A673 (cell line): ENCODE results near the gene PDE10A. TPM values are rescaled to one million over a fixed set of nuclear protein-coding genes. Genes with fewer than 3 reads are reported as not detected.

Source experiments
- BruUV-seq: library from RNA; stranded (reverse); fragments of 400-500 nt; replicated peaks from 2 replicates; lab custom pipeline; 2021; lab: Mats Ljungman, UMichigan
- CTCF ChIA-PET: fragments of 300-600 bp; sonication (Branson Sonifier 250); formaldehyde crosslinking; loops from one replicate; lab custom pipeline; 2022; ENCODE audit warnings: antibody characterized with exemption; lab: Charles Lee
- POLR2A ChIA-PET: fragments of 300-600 bp; sonication (Branson Sonifier 250); formaldehyde crosslinking; loops from one replicate; lab custom pipeline; 2022; ENCODE audit warnings: antibody characterized with exemption; ENCODE audit not compliant: low non-redundant PET; lab: Charles Lee
- DNase-seq: peaks from one replicate; pipeline ENCODE4 v3.0.0-alpha.2; 2015; ENCODE audit warnings: low spot score
- H3K27ac ChIP-seq: fragments of 200-600 bp; sonication (generic); 2 replicates; pipeline ENCODE4 v1.5.1; 2016; ENCODE audit warnings: mixed run types, low read depth, mild to moderate bottlenecking, mixed read lengths, antibody characterized with exemption, low read length; ENCODE audit not compliant: poor library complexity, severe bottlenecking
- H3K27me3 ChIP-seq: fragments of 200-600 bp; sonication (generic); replicated peaks from 2 replicates; pipeline ENCODE4 v1.6.1; 2017; ENCODE audit warnings: mixed run types, low read depth, mild to moderate bottlenecking, mixed read lengths, antibody characterized with exemption, low read length; ENCODE audit not compliant: insufficient read depth, poor library complexity
- H3K36me3 ChIP-seq: fragments of 200-600 bp; sonication (generic); 2 replicates; pipeline ENCODE4 v1.6.1; 2016; ENCODE audit warnings: mixed run types, mild to moderate bottlenecking, mixed read lengths, antibody characterized with exemption, low read length; ENCODE audit not compliant: insufficient read depth, poor library complexity, severe bottlenecking
- H3K4me1 ChIP-seq: fragments of 200-600 bp; sonication (generic); 2 replicates; pipeline ENCODE4 v1.6.1; 2017; ENCODE audit warnings: mixed run types, mild to moderate bottlenecking, mixed read lengths, antibody characterized with exemption, low read length; ENCODE audit not compliant: insufficient read depth, poor library complexity, severe bottlenecking
- H3K4me3 ChIP-seq: fragments of 200-600 bp; sonication (generic); 2 replicates; pipeline ENCODE4 v1.5.1; 2016; ENCODE audit warnings: low read depth, mixed run types, mild to moderate bottlenecking, mixed read lengths, low read length; ENCODE audit not compliant: poor library complexity, severe bottlenecking
- H3K9me3 ChIP-seq: fragments of 200-600 bp; sonication (generic); 2 replicates; pipeline ENCODE4 v1.6.1; 2016; ENCODE audit warnings: mixed run types, low read depth, mild to moderate bottlenecking, mixed read lengths, antibody characterized with exemption, low read length; ENCODE audit not compliant: poor library complexity, severe bottlenecking
- CTCF ChIP-seq: fragments of 300-800, 200-600 bp; sonication (generic); conservative IDR thresholded peaks from 2 replicates; pipeline ENCODE4 v1.5.1; 2017; ENCODE audit warnings: low read depth, mild to moderate bottlenecking, antibody characterized with exemption, low read length, moderate library complexity, mixed read lengths
- EZH2 ChIP-seq: fragments of 200-600 bp; sonication (generic); IDR thresholded peaks from 2 replicates; pipeline ENCODE4 v1.6.1; 2017; ENCODE audit warnings: borderline replicate concordance, low read depth, mild to moderate bottlenecking, mixed read lengths, antibody characterized with exemption, low read length; ENCODE audit not compliant: poor library complexity, severe bottlenecking
- intact Hi-C: fragments of 100-400 bp; cut with micrococcal nuclease; formaldehyde crosslinking; loops from one replicate; pipeline ENCODE4 v1.10.0; 2022; ENCODE audit not compliant: unreplicated experiment
- total RNA-seq: library from RNA; stranded (reverse); gene quantifications from 2 replicates; pipeline ENCODE4 v1.2.3, GENCODE V29; 2021

PDE10A gene
- total RNA-seq, 1 experiment from 2014 or later, result 2.3 TPM

DNA sequence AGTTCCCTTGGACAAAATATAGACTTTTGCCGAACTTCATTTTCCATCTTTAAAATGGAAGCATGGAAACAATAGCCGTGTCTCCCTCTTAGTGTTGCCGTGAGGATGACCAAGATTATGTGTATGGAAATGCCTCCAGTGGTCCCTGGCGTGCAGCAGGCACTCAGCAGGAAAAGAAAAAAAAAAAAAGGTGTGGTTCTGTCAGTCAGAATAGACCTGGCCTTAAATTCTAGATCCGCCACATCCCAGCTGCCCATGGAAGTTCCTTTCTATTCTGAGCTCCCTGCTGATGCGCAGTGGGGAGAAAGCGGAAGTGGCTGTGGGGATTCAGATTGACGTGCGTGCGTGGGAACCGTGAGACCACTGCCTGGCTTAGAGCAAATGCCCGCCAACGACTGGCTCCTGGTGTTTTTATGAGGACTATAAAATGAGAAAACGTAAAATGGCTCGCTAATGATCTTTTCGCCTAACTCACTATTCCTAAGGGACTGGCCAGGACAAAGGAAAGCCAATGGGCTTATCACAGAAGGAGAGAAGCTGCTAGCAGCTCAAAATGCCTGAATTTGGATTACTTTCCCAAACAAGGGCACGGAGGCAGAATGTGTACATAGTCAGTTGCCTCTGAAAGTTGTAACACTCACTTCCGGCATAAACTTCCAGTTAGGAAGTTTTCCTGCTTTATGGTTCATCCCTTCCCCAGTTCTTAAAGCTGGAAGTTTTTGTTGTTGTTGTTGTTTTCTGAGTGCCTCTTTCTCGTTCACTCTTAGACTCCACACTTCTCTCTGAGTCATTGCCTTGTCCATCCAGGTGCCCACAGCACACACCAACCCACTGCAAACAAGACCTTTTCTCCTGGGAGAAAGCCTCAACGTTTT is 11.4 kb upstream of the PDE10A start:
- Histone ChIP-seq H3K9me3 (no peaks in the 10 kb centered on the region), H3K27me3 (peaks cover 37% of the 10 kb centered on the region), H3K36me3 (no peaks in the 10 kb centered on the region), H3K4me3 (no peak overlapping the region), H3K27ac (no peak overlapping the region), H3K4me1 (no peaks in the 10 kb centered on the region)
- ChIA-PET POLR2A (interaction anchor here (0.6 kb wide), 1 partner anchor 691 kb away, joined by 5 read pairs; no protein-coding TSS in a partner anchor), CTCF (no interaction called here)
- intact Hi-C loops, result no loop called here
- DNase-seq, result peak; percentile 59
- TF ChIP-seq EZH2 (no peak), CTCF (no peak)
- BruUV-seq, result no TSS peak

- CTCF ChIA-PET, result no interaction called here
Observed at GRCh38 chr6:165671222-165671768, 8.3 kb upstream of the PDE10A start.

DNA sequence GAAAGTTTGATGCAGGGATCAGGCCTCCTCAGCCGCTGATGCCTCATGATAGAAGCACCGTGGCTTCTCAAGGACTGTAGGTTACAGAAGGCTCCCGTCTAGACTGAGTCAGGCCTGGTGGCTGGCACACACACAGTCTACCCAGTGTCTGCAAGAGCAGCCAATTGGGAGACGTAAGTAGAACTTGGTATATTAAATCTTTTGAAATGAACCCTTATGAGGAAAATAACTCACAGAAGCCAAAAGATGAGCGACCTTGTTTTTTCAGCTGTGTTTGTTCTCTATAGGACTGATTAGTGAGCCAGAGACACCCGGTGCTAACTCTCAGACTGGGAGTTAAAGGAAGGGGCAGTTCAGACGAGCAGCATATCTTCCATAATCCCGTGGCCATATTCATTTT is 5.9 kb upstream of the PDE10A start:
- no peaks in the 10 kb centered on the region for H3K4me1 ChIP-seq
- H3K9me3 ChIP-seq, result no peaks in the 10 kb centered on the region
- no peak for DNase-seq
- no TSS peak for BruUV-seq
- H3K27ac ChIP-seq, result no peak overlapping the region
- no peaks in the 10 kb centered on the region for H3K36me3 ChIP-seq
- ChIA-PET CTCF (no interaction called here), POLR2A (no interaction called here)
- intact Hi-C loops, result no loop called here
- TF ChIP-seq EZH2 (no peak), CTCF (no peak)
- H3K27me3 ChIP-seq, result peaks cover 75% of the 10 kb centered on the region
- H3K4me3 ChIP-seq, result no peak overlapping the region

More at GRCh38 chr6:165671222-165671768, 8.3 kb upstream of the PDE10A start:
- no peak for TF ChIP-seq CTCF
- no peak for TF ChIP-seq EZH2
- no peaks in the 10 kb centered on the region for H3K36me3 ChIP-seq
- no peak for DNase-seq
- no peaks in the 10 kb centered on the region for H3K4me1 ChIP-seq
- no peaks in the 10 kb centered on the region for H3K9me3 ChIP-seq
- H3K4me3 ChIP-seq, result no peak overlapping the region
- no peak overlapping the region for H3K27ac ChIP-seq
- H3K27me3 ChIP-seq, result peaks cover 52% of the 10 kb centered on the region
- intact Hi-C loops, result no loop called here
- POLR2A ChIA-PET, result no interaction called here
- BruUV-seq, result no TSS peak
